K562 (cell line): Measurements from ENCODE around the gene IFIT2. TPM values are rescaled to one million over a fixed set of nuclear protein-coding genes. Genes with fewer than 3 reads are reported as not detected.

Experiments used
- ATAC-seq: fragments of 200-7000 bp; cut with Tn5 transposase; 3 replicates; pipeline ENCODE4 v1.9.1; 2020; ENCODE audit warnings: moderate library complexity
- BruUV-seq: library from RNA; stranded (reverse); fragments of 400-500 nt; replicated peaks from 2 replicates; lab custom pipeline; 2021; lab: Mats Ljungman, UMichigan
- CTCF ChIA-PET: fragments of 300-600 bp; formaldehyde crosslinking; extraction: SDS; loops from one replicate; lab custom pipeline; 2021; ENCODE audit warnings: low intra/inter-chr PET ratio; lab: Yijun Ruan, JAX
- POLR2A ChIA-PET: fragments of 300-600, 350-650 bp; sonication (Branson Sonifier 250); formaldehyde crosslinking; extraction: SDS; loops from one replicate; lab custom pipeline; 2021; ENCODE audit warnings: antibody characterized with exemption, inconsistent platforms; lab: Yijun Ruan, JAX
- DNase-seq, 4 experiments: peaks; one replicate each; pipeline versions ENCODE4 v3.0.0 to v3.0.0-alpha.2; 2011 to 2018; ENCODE audit warnings: low spot score in 3 of 4, mixed read lengths in 3 of 4; ENCODE audit errors: extremely low read depth in 1 of 4
- FAIRE-seq: peaks from 2 replicates; lab custom pipeline; 2011; peaks lifted over from hg19 to GRCh38; lab: Jason Lieb, UNC
- H2AFZ ChIP-seq: 2 replicates; pipeline ENCODE4 v1.6.0; 2011; ENCODE audit warnings: low read depth, low read length, control low read depth, inconsistent platforms
- H3K27ac ChIP-seq: fragments of 200-600 bp; 3 replicates; pipeline ENCODE4 v1.8.0; 2011; ENCODE audit warnings: low read depth, mild to moderate bottlenecking, control low read depth, inconsistent platforms, low read length, moderate library complexity, mixed read lengths; ENCODE audit errors: extremely low read depth
- H3K27me3 ChIP-seq, 2 experiments: fragments of 300-600 bp in 1 of 2; 2 replicates in 1 of 2; 3 replicates in 1 of 2; pipeline versions ENCODE4 v1.6.0 to v1.8.0; 2011; ENCODE audit warnings: inconsistent platforms in 2 of 2, low read length in 2 of 2, mild to moderate bottlenecking in 1 of 2, mixed read lengths in 1 of 2, moderate library complexity in 1 of 2; ENCODE audit not compliant: control insufficient read depth in 2 of 2, insufficient read depth in 2 of 2
- H3K36me3 ChIP-seq: fragments of 300-600 bp; 3 replicates; pipeline ENCODE4 v1.8.0; 2011; ENCODE audit warnings: mild to moderate bottlenecking, low read length, inconsistent platforms; ENCODE audit not compliant: control insufficient read depth, insufficient read depth
- H3K4me1 ChIP-seq, 2 experiments: fragments of 200-600 bp in 1 of 2; replicated peaks in 1 of 2; 2 replicates in 1 of 2; 3 replicates in 1 of 2; pipeline versions ENCODE4 v1.5.1 to v1.8.0; 2011; ENCODE audit warnings: inconsistent platforms in 2 of 2, low read length in 2 of 2, mild to moderate bottlenecking in 1 of 2, mixed read lengths in 1 of 2, moderate library complexity in 1 of 2; ENCODE audit not compliant: control insufficient read depth in 2 of 2, insufficient read depth in 2 of 2
- H3K4me2 ChIP-seq: 2 replicates; pipeline ENCODE4 v1.6.1; 2011; ENCODE audit warnings: low read length, control low read depth, inconsistent platforms, mixed read lengths; ENCODE audit not compliant: insufficient read depth
- H3K4me3 ChIP-seq: fragments of 200-600 bp; sonication (generic), shearing (Covaris generic); 2 replicates; pipeline ENCODE4 v1.5.1; 2016; ENCODE audit warnings: control low read depth, inconsistent platforms
- H3K79me2 ChIP-seq: fragments of 200-600 bp; 3 replicates; pipeline ENCODE4 v1.8.0; 2011; ENCODE audit warnings: low read length, inconsistent platforms; ENCODE audit not compliant: control insufficient read depth, insufficient read depth
- H3K9ac ChIP-seq, 2 experiments: 2 replicates each; pipeline versions ENCODE4 v1.6.0 to v1.6.1; 2011; ENCODE audit warnings: low read depth in 2 of 2, low read length in 2 of 2, control low read depth in 1 of 2, inconsistent platforms in 1 of 2, mild to moderate bottlenecking in 1 of 2, mixed read lengths in 1 of 2; ENCODE audit not compliant: insufficient read depth in 1 of 2
- H3K9me1 ChIP-seq: one replicate; pipeline ENCODE4 v1.6.0; 2011; ENCODE audit warnings: inconsistent platforms, mild to moderate bottlenecking, low read length, moderate library complexity; ENCODE audit not compliant: control insufficient read depth, insufficient read depth
- H3K9me3 ChIP-seq: replicated peaks from 2 replicates; pipeline ENCODE4 v1.5.1; 2011; ENCODE audit warnings: low read depth, low read length, inconsistent platforms; ENCODE audit not compliant: control insufficient read depth, insufficient read depth
- H4K20me1 ChIP-seq: replicated peaks from 2 replicates; pipeline ENCODE4 v1.6.1; 2011; ENCODE audit warnings: low read length, inconsistent platforms, mixed read lengths; ENCODE audit not compliant: control insufficient read depth, insufficient read depth
- ELF4 ChIP-seq: fragments of 450-650 bp; formaldehyde crosslinking; IDR thresholded peaks from 2 replicates; pipeline ENCODE4 v1.4.0; 2022; ENCODE audit warnings: missing genetic modification characterization
- FIP1L1 ChIP-seq: fragments of 200-400 bp; formaldehyde crosslinking; IDR thresholded peaks from 2 replicates; pipeline ENCODE4 v1.6.1; 2018; ENCODE audit warnings: mild to moderate bottlenecking, low read depth, low read length; ENCODE audit not compliant: poor library complexity, severe bottlenecking
- IFI16 ChIP-seq: fragments of 250-450 bp; sonication (Bioruptor Pico); IDR thresholded peaks from 2 replicates; pipeline ENCODE4 v2.1.2; 2022; ENCODE audit warnings: mild to moderate bottlenecking, inconsistent platforms
- MEF2A ChIP-seq: IDR thresholded peaks from 2 replicates; pipeline ENCODE4 v1.6.1; 2011; ENCODE audit warnings: low read depth, mild to moderate bottlenecking, low read length, moderate library complexity; ENCODE audit not compliant: control insufficient read depth
- NCOR1 ChIP-seq: fragments of 450-650 bp; IDR thresholded peaks from 2 replicates; pipeline ENCODE4 v1.6.1; 2016; ENCODE audit warnings: mild to moderate bottlenecking, moderate library complexity
- NEUROD1 ChIP-seq: fragments of 150-350 bp; IDR thresholded peaks from 2 replicates; pipeline ENCODE4 v1.6.1; 2014; ENCODE audit warnings: borderline replicate concordance, low read length, low read depth; ENCODE audit not compliant: partially characterized antibody
- PTRF ChIP-seq: fragments of 450-650 bp; IDR thresholded peaks from 2 replicates; pipeline ENCODE4 v1.6.1; 2016; ENCODE audit warnings: mild to moderate bottlenecking, missing genetic modification characterization, missing compliant biosample characterization
- RHOXF2B ChIP-seq: fragments of 250-450 bp; sonication (Bioruptor Pico); conservative IDR thresholded peaks from 2 replicates; pipeline ENCODE4 v1.5.1; 2021
- ZNF436 ChIP-seq: fragments of 250-450, 450-650 bp; sonication (Bioruptor Pico); formaldehyde crosslinking; IDR thresholded peaks from 2 replicates; pipeline ENCODE4 v1.7.0; 2020; ENCODE audit warnings: mild to moderate bottlenecking
- ZNF644 ChIP-seq: fragments of 200-800 bp; sonication (Bioruptor generic); IDR thresholded peaks from 2 replicates; pipeline ENCODE4 v1.6.1; 2016; ENCODE audit warnings: low read depth, missing genetic modification characterization, missing compliant biosample characterization
- ZNF76 ChIP-seq: fragments of 250-450 bp; sonication (Bioruptor Pico); IDR thresholded peaks from 2 replicates; pipeline ENCODE4 v1.4.0; 2020; ENCODE audit warnings: mild to moderate bottlenecking, moderate library complexity, borderline replicate concordance
- ZSCAN29 ChIP-seq: fragments of 450-650 bp; IDR thresholded peaks from 2 replicates; pipeline ENCODE4 v1.6.1; 2017
- WGBS: fragments of 100-300 bp; shearing (Covaris generic); methylation state at CpG from one replicate; pipeline ENCODE4 v1.1.6; 2016; ENCODE audit warnings: low coverage, mixed read lengths; ENCODE audit not compliant: insufficient coverage; ENCODE audit errors: missing lambda C conversion rate; 5-methylcytosine and 5-hydroxymethylcytosine counted together
- in situ Hi-C: fragments of 300-500 bp; cut with MboI; formaldehyde crosslinking; loops from 4 replicates; pipeline ENCODE4 v1.15.0; 2018; ENCODE audit warnings: inconsistent platforms, mixed read lengths
- intact Hi-C: fragments of 100-400 bp; cut with micrococcal nuclease; formaldehyde crosslinking; loops from 2 replicates; pipeline ENCODE4 v1.14.2; 2022
- polyA plus RNA-seq, 8 experiments: library from polyadenylated mRNA; depleted of rRNA in 4 of 8; stranded (reverse) in 5 of 8; unstranded in 3 of 8; fragments of >200 nt; fragmentation: Nextera tagmentation in 2 of 8; fragmentation: Illumina TruSeq in 1 of 8; extraction: Ambion mirVana in 2 of 8; extraction: Trizol in 1 of 8; gene quantifications; 2 replicates each; pipeline versions ENCODE4 v1.2.1 to v1.2.3, GENCODE V29; 2011 to 2014; ENCODE audit warnings: inconsistent platforms in 1 of 8, missing spikeins in 1 of 8
- total RNA-seq, 7 experiments: library from RNA; depleted of rRNA in 6 of 7; stranded (reverse); fragments of >200 nt in 6 of 7; fragmentation: Illumina TruSeq in 2 of 7; extraction: Trizol in 2 of 7; gene quantifications; 2 replicates each; pipeline versions ENCODE4 v1.2.1 to v1.2.3, GENCODE V29; 2011 to 2021; ENCODE audit warnings: low replicate concordance in 1 of 7
- TF ChIP-seq, protein P1 (sequence below): fragments of 250-450 bp; sonication (Bioruptor Pico); IDR thresholded peaks from 2 replicates; pipeline ENCODE4 v1.6.1; 2021; ENCODE audit warnings: mild to moderate bottlenecking
- TF ChIP-seq, protein P2 (sequence below), 2 experiments: fragments of 450-650 bp in 1 of 2; sonication (generic) in 1 of 2; formaldehyde crosslinking in 1 of 2; IDR thresholded peaks in 1 of 2; conservative IDR thresholded peaks in 1 of 2; 2 replicates each; pipeline versions ENCODE4 v1.6.1 to v1.8.1; 2016 to 2023; ENCODE audit warnings: mild to moderate bottlenecking in 2 of 2, moderate library complexity in 2 of 2, inconsistent platforms in 1 of 2, missing genetic modification reagents in 1 of 2
- TF ChIP-seq, protein P3 (sequence below): fragments of 150-350 bp; conservative IDR thresholded peaks from 2 replicates; pipeline ENCODE4 v1.6.1; 2014; ENCODE audit warnings: low read length
- TF ChIP-seq, protein P4 (sequence below): sonication (generic); formaldehyde crosslinking; IDR thresholded peaks from 2 replicates; pipeline ENCODE4 v1.8.0; 2023; ENCODE audit warnings: mild to moderate bottlenecking, missing genetic modification reagents
- TF ChIP-seq, protein P5 (sequence below): fragments of 200-800 bp; sonication (Bioruptor generic); IDR thresholded peaks from 2 replicates; pipeline ENCODE4 v1.6.1; 2017; ENCODE audit warnings: missing genetic modification characterization, missing compliant biosample characterization

Gene IFIT2
- total and polyA plus RNA-seq, 9 of the 15 experiments (the other 6 are each of a cell fraction or from before 2014, with no cell fraction given) = 0.03 to 0.25 (median 0.10) TPM; not detected in 1

DNA sequence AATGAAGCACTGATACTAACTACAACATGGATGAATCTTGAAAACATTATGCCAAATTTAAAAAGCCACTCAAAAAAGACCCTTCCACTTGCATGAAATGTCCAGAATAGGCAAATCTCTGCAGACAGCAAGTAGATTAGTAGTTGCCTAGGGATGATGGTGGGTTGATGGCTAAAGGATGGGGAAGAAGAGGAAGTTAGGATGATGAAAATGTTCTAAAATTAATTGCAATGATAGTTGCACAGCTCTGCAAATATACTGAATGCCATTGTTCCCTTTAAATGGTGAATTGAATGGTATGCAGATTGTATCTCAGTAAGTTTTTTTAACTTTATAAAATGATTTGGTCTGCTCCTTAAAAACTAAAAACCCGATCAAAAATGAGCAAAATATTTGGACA is 43.0 kb upstream of the IFIT2 start:
- H3K9ac ChIP-seq = no peak overlapping the region
- WGBS = 0% methylated on average over 1 of the region's 1 CpG
- intact Hi-C loops (no loop called here), in situ Hi-C loops (no loop called here)
- no peaks in the 10 kb centered on the region for H3K79me2 ChIP-seq
- H4K20me1 ChIP-seq = no peaks in the 10 kb centered on the region
- no peak overlapping the region for H2AFZ ChIP-seq
- FAIRE-seq (no peak), ATAC-seq (no peak), DNase-seq (no peak)
- no peaks in the 10 kb centered on the region for H3K9me1 ChIP-seq
- no peak overlapping the region for H3K4me2 ChIP-seq
- no peaks in the 10 kb centered on the region for H3K36me3 ChIP-seq
- BruUV-seq = no TSS peak
- H3K9me3 ChIP-seq = no peaks in the 10 kb centered on the region
- CTCF ChIA-PET = no interaction called here
- H3K4me1 ChIP-seq = no peaks in the 10 kb centered on the region
- no peak overlapping the region for H3K4me3 ChIP-seq
- POLR2A ChIA-PET = no interaction called here
- H3K27me3 ChIP-seq = no peaks in the 10 kb centered on the region
- H3K27ac ChIP-seq = no peak overlapping the region
- TF ChIP-seq, protein P1, sequence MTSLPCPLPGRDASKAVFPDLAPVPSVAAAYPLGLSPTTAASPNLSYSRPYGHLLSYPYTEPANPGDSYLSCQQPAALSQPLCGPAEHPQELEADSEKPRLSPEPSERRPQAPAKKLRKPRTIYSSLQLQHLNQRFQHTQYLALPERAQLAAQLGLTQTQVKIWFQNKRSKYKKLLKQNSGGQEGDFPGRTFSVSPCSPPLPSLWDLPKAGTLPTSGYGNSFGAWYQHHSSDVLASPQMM (CRISPR knock-in tag) = no peak
- TF ChIP-seq ZNF644 (tag) (no peak), ELF4 (CRISPR knock-in tag) (no peak), ZNF436 (CRISPR knock-in tag) (no peak), ZSCAN29 (no peak), ZNF76 (CRISPR knock-in tag) (no peak), IFI16 (no peak), FIP1L1 (no peak), RHOXF2B (CRISPR knock-in tag) (no peak), NCOR1 (no peak), NEUROD1 (no peak), PTRF (tag) (no peak), MEF2A (no peak)
- TF ChIP-seq, protein P2, sequence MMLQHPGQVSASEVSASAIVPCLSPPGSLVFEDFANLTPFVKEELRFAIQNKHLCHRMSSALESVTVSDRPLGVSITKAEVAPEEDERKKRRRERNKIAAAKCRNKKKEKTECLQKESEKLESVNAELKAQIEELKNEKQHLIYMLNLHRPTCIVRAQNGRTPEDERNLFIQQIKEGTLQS (IDR thresholded peaks at IDR 0.05) = no peak
- TF ChIP-seq, protein P2 (CRISPR knock-in tag; conservative IDR thresholded peaks at IDR 0.05) = no peak
- TF ChIP-seq, protein P3, sequence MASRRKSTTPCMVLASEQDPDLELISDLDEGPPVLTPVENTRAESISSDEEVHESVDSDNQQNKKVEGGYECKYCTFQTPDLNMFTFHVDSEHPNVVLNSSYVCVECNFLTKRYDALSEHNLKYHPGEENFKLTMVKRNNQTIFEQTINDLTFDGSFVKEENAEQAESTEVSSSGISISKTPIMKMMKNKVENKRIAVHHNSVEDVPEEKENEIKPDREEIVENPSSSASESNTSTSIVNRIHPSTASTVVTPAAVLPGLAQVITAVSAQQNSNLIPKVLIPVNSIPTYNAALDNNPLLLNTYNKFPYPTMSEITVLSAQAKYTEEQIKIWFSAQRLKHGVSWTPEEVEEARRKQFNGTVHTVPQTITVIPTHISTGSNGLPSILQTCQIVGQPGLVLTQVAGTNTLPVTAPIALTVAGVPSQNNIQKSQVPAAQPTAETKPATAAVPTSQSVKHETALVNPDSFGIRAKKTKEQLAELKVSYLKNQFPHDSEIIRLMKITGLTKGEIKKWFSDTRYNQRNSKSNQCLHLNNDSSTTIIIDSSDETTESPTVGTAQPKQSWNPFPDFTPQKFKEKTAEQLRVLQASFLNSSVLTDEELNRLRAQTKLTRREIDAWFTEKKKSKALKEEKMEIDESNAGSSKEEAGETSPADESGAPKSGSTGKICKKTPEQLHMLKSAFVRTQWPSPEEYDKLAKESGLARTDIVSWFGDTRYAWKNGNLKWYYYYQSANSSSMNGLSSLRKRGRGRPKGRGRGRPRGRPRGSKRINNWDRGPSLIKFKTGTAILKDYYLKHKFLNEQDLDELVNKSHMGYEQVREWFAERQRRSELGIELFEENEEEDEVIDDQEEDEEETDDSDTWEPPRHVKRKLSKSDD = no peak
- TF ChIP-seq, protein P4, sequence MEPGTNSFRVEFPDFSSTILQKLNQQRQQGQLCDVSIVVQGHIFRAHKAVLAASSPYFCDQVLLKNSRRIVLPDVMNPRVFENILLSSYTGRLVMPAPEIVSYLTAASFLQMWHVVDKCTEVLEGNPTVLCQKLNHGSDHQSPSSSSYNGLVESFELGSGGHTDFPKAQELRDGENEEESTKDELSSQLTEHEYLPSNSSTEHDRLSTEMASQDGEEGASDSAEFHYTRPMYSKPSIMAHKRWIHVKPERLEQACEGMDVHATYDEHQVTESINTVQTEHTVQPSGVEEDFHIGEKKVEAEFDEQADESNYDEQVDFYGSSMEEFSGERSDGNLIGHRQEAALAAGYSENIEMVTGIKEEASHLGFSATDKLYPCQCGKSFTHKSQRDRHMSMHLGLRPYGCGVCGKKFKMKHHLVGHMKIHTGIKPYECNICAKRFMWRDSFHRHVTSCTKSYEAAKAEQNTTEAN (CRISPR knock-in tag) = no peak
- TF ChIP-seq, protein P5, sequence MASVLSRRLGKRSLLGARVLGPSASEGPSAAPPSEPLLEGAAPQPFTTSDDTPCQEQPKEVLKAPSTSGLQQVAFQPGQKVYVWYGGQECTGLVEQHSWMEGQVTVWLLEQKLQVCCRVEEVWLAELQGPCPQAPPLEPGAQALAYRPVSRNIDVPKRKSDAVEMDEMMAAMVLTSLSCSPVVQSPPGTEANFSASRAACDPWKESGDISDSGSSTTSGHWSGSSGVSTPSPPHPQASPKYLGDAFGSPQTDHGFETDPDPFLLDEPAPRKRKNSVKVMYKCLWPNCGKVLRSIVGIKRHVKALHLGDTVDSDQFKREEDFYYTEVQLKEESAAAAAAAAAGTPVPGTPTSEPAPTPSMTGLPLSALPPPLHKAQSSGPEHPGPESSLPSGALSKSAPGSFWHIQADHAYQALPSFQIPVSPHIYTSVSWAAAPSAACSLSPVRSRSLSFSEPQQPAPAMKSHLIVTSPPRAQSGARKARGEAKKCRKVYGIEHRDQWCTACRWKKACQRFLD (CRISPR knock-in tag) = no peak
